Stimulated activated CD8-positive, alpha-beta memory T cell treated with anti-CD3 and anti-CD28 coated beads, Interleukin-12 subunit alpha, Interleukin-12 subunit beta, amount 100 ng/mL, for 24 hours (primary cell): ENCODE measurements around the gene CCDC102A.

Experiments used
- DNase-seq: peaks from one replicate; pipeline ENCODE4 v3.0.0-alpha.2; 2020; ENCODE audit errors: extremely low read depth

Gene CCDC102A

DNA sequence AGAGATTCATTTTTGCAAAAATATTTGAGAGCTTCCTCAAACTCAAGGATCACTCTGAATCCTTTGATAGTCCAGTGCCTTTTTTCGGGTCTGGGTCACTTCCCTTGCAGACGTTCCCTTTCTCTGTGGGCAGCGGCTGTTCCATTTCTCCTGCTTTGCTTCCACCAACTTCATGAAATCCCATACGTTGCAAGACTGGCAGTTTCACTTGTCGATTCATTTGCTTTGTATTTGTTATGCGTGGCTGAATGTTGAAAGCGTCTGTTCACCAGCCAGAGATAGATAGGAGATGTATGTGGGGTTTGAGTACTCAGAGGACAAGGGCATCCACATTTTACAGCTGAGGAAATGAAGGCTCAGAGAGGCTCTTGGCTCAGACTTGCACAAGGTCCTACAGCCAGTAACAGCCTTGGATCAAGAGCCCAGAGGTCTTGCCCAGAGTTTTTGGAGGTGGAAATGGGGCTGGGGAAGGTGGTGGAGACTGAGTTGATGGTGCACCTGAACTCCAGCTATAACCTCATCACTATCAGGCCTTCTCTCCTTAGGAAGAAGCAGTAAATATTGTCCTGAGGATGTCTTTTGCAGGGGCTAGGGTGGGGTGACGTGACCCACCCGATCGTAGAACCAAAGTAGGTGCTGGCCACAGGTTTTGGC, 1.3 kb upstream of the CCDC102A start:
- DNase-seq: no peak

DNA sequence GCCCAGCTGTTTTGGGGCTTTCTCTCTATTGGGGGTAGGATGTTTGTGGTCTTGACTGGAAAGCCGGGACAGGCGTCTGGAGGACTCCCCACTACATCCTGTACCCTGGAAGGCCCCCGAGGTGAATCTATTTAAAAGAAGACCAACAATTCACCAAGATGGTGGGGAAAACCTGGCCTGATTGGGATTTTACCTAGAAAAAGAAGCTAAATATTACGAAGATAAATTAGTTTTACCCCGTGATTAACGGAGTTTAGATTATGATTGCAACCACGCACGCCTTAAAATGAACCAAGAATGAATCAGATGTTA, 779 bp upstream of the CCDC102A start:
- DNase-seq: no peak

DNA sequence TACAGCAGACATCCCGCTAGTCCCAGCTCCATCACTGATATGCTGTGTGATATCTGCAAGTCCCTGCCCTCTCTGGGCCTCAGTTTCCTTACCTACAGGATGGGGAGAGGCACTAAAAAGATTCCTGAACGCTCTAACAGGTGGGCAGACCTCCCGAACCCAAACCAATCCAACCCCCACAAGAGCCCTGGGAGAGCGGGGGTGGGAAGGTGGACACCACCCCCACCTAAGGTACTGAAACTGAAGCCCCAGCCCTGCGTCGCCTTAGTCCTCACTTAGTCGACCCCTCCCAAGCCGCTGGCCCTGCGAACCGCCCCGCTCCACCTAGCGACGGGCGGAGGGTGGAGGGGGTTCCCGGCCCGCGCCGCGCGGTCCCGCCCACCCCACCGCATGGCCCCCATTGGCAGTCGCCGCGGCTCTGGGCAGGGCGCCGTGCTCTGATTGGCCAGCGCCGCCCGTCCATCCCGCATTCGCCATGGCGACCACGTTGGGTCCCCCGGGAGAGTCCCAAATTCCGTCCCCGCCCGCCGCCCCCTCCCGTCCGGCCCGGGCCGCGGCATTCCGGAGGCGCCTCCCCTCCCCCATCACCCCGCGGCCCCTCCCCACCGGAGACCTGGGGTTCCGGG, 578 bp downstream of the CCDC102A start:
- peak; percentile 89 for DNase-seq

DNA sequence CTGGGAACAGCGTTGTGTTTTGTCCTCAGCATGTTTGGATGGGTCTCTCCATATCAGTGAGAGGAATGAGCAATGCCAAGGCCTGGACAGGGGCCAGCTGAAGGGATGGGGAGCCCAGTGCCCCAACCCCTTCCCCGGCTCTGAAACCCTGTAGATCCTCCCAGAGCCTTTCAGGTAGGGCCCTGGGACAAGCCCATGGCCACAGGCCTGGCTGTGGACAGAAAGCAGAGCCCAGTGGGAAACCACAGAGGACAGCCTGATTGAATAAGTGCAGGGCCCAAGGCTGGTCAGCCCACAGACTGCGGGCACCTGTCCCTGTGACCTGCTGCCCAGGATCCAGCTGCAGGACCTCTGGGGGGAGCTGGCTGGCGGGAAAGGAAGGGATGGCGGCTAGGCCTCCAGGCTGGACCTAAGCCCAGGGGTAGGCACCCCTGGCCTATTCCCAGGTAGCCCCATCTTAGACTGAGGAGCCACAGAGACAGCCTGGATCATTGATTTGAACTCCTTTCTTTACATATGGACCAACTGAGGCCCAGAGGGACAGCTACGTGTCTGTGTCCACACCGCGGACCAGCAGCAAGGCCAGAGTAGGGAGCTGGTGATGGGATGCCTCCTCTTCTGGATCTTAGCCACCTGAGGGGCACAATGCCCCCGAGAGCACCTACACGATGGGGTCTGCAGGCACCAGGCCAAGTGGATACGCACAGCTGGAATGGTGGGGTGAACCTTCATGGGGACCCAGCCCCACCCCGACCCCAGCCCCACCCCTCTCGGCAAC, 1.3 kb downstream of the CCDC102A start:
- no peak for DNase-seq

DNA sequence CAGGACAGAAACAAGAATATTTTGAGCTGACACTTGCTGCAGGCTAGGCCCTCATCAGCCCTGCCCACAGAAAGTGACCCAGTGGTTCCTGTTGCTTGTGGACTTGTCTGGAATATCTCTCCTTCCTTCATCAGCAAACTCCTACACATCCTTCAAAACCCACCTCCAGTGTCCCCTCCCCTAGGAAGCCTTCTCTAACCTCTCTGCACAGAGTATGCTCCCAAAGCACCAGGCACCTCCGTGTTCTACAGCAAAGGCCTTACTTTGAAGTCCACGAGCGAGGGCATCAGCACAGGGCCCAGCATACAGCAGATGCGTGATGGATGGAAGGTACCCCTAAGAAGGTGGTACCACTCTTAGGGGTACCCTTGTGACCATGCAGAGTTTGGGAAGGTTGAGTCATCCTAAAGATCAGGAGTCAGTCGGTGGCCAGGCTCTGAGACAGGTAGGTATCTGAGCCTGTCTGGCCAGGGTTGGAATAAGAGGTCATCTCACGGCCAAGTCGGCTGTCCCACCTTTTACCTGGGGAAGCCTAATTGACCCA, 2.0 kb downstream of the CCDC102A start:
- no peak for DNase-seq

DNA sequence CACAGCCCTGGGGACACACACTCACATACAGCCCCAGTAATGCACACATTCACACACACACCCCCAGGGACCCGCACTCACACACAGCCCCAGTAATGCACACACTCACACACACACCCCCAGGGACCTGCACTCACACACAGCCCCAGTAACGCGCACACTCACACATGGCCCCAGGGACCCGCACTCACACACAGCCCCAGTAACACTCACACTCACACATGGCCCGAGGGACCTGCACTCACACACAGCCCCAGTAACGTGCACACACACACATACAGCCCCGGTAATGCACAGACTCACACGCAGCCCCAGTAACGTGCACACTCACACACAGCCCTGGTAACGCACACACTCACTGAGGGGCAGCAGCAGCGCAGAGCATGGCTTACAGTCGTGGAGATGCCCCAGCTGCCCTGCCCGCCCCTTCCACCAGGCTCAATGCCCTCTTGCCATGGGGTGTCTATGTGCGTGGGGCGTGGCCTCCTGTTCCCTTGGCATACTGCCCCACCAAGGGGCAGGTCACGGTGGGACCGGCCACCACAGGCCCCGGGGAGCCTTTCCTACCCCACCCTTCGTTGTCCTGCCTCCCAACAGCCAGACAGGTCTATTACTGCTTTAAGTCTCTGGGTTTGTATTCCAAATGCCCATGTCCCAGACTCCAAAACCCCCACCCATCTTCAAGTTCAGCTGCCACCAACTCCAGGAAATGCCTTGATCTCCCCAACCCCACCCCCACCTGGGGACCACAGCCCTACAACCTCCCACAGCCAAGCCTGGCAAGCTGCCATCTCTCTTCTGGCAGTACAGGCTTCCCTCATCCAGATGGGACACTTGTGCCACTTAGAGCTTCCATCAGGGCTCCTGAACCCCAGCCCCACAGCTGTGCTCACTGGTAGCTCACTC, 2.7 kb downstream of the CCDC102A start:
- DNase-seq: no peak

DNA sequence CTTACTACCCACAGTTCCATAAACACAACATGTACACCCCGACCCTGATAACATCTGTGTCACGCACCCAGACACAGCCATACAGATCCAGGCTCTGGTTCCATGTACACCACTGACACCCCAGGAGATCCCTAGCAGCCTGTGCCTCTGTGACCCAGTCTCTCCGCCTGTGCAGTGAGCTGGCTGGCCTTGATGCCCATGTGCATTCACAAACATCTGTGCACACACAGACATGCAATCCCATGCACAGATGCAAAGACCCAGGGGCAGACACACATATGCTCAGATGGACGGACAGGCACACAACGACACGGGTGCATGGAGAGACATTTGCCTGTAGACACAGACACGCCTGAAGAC, 4.1 kb downstream of the CCDC102A start:
- no peak for DNase-seq

DNA sequence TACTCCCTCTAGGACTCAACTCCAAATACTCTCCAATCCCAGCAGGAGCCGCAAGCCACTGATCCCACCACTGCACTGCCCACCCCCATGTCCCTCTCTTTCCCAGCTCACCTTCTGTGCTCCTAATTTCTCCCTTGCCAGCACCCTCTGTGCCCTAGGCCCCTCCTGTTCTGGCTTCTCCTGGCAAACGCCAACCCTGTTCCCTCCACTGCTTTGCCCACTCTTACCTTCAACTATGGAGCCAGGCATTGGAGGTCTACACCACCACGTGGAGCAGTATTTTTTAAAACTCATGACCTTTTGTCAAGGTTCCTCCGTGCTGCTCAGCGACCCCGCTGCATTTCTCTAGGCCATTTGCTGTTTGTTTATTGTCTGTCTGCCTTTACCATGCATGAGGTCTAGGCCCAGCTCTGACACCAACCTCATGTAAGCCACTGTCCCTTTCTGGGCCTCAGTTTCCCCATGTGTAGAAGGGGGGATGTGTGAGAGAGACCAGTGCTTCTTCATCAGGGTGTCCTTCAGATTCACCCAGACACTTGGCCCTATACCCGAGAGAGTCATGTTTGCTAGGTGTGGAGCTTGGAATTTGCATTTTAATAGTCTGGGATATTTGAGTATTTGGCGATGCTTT, 4.6 kb downstream of the CCDC102A start:
- DNase-seq: no peak

DNA sequence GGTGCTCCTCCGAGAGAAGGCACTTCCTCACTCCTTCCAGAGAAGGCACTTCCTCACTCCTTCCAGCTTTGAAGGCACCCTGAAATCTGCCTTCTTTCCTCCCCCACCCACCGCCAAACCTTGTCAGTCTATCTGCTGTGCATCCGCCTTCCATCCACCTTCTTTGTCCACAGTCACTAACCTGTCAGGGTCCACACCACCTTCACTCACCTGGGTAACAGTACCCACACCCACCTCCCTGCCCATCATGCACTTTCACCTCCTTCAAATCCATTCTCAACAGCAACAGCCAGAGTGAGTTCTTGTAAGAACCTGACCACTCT, 5.2 kb downstream of the CCDC102A start:
- no peak for DNase-seq

DNA sequence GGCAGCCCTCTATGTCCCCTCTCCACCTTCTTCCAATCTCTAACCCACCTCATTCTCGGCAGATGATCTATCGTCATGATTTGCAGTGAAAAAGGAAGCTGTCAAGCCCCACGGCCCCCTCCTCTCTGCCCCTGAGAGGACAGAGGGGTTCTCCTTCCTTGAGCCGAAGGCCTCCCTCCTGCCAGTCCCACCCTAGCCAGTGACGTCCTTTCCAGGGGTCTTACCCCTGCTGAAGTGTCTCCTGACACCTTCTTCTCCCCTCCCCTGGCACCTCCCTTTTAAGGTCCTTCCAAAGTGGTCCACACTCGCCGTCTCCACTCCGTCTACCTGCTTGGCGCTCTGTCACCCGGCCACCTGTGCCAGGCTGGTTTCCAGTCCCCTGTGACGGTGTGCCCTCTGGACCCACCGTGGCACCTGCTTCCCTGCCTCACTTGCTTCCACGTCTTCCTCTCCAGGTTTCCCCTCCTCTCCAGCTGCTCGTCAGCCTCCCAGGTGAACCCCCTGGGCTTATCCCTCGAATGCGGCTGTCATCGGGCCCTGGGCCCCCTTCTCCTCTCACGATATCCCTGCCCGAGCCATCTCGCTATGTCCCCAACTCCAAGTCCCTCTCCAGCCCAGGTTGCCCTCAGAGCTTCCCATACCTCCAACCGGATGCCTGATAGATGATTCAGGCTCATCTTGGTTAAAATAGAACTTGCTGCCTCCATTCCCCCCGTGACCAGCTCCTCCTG, 5.7 kb downstream of the CCDC102A start:
- no peak for DNase-seq

DNA sequence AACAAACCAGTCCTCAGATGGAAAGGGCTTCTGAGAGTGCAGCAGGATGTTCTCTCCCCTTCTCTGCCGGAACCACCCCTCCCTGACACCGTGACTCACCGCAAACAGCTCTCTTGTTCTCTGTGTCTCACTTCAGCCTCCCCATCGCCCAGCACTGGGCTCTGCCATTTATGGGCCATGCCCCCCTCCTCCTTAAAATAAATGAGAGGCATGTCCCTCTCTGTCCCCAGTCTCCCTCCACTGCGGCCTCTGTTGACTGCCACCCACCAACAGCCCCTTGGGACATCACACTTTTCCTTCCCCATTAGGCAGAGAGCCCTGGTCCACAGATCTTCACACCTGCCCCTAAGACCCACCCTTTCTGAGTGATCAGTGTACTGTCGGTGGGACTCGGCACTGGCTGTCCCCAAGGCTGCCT, 6.3 kb downstream of the CCDC102A start:
- peak; percentile 39 for DNase-seq

DNA sequence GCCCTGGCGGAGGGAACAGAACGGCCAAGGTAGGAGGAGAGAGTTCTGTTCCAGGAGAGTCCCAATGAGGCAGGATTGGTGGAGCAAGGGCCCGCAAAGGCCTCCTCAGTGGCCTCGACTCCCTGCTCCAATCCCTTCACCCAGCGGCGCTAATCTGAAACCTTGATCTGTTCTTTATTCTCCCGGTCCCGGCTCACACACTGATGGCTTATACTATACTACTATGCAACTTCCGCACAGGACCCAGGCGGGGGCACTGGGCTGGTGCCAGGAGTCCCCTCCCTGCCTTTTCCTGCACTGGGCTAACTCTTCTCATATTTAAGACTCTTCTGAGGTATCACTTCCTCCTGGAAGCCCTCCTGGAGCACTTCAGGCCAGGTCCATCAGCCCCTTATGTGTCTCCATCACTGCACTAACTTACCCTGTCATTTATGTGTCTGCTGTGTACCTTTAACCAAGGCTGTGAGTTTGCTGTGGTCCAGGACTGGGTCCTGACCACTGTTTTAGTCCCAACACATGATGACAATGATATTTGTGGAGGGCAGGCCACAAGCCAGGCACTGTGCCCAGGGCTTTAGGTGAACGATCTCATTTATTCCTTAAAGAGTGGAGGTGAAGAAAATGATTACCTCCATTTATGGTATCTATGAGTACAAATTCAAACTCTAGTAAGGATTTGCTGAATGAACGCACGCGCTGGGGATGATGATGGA, 6.8 kb downstream of the CCDC102A start:
- no peak for DNase-seq

DNA sequence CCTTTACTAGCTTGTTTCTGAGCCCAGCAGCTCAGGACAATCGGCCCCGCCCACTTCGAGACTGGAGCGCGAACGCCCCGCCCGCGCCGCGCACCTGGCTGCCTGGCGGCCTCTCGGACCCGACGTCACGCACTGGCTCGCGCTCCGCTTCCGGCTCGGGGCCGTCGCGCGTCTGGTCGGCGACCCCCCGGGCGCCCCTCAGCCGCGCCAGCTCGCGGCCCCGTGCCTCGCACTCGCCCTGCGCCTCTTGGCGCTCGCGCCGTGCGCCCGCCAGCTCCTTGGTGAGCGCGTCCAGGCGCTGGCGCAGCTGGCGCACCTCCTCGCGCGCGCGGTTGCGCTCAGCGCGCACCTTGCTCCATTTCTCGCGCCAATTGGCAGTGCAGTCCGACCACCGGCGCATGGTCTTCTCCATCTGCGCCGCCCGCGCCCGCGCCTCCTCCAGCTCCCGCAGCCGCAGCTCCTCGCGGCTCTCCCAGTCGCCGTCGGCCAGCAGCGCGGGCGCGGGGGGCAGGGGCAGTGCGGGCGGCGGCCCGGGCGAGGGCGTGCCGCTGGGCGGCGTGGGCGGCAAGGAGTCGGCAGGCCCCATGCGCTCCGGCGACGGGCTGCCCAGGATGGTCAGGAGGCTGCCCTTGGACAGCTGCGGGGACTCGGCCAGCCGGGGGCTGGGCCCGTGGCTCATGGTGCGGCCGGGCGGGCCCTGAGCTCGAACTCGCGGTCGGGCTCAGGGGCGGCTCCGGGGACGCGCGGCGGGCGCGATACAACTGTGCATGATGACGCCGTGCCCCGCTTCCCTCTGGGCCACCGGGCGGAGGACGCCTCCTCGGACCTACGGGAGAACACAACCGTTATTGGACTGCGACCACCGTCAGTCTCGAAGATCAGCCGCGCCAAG, 7.6 kb downstream of the CCDC102A start:
- no peak for DNase-seq

DNA sequence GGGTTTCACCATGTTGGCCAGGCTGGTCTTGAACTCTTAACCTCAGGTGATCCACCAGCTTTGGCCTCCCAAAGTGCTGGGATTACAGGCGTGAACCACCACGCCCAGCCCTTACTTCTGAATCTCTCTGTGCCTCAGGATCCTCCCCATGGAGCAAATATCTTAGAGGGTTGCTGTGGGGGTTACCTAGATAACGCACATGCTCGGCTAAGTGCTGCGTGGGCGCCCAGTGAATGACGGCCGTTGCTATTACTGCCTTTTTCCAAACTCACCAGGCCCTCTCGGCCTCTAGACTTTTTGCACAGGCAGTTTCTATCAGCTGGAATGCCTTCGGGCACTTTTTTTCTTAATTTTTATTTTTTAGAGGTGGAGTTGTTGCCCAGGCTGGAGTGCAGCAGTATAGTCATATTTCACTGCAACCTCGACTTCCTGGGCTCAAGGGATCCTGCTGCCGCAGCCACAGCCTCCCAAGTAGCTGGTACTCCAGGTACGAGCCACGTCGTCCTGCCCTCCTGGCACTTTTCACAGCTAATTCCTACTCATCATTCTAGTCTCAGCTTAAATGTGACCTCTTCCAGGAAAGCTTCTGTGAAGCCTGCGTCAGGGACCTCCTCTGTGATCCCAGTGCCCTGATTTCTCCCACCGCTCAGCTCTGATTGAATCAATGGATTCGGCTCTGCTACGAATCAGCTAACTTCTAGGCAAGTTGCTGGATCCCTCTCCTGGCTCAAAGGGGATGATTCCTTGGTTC, 8.6 kb downstream of the CCDC102A start:
- DNase-seq: no peak

DNA sequence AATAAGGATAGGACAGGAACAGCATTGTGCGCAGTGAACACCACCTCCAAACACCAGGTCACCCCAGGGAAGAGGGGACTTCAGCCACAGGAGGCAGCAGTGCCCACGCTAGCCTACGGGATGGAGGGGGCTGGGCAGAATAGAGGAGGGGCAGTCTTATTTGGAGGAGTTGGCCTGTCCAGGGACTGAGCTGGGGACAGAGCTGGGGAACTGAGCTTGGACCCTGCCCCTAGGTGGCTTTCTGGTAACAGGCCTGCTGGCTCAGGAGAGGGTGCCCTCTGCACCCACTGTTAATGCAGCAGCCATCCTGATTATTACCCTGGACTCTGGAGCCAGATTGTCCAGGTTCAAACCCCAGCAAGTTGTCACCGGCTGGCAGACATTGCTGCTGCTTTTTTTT, 9.3 kb downstream of the CCDC102A start:
- DNase-seq: no peak

DNA sequence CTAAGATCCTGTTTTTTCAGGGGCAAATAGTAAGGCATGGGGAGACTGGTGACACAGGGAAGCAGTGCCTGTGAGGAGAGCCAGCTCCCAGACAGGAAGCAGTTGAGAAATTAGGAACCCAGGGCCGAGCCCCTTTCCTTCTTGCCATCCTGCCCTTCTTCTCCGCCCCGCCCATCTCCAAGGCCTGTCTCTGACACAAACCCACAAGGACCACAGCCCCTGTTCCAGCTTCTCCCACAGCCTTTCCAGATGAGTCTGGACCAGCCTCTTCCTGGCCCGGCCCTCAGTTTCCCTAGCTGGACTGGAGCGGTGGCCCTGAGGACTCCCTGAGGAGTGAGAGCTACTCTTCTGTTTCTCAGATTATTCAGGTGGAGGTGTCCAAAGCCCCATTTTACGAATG, 9.9 kb downstream of the CCDC102A start:
- no peak for DNase-seq

DNA sequence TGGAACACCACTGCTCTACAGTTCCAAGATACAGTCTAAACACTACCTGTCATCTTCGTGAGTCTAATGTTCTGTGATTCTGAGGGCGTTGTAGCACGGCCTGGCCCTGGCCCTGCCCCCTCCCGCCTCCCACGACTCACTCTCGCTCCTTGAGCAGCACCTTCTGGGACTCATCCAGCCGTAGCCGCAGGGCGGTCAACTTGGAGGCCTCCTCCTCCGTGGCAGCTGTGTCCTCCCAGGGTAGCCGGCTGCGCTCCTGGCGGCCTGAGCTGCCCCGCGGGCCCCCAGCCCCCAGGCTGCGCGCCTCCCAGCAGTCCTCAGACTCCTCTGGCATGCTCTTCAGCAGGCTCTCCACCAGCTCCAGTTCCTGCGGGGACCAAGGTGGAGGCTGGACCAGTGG, 10.6 kb downstream of the CCDC102A start:
- DNase-seq: no peak

DNA sequence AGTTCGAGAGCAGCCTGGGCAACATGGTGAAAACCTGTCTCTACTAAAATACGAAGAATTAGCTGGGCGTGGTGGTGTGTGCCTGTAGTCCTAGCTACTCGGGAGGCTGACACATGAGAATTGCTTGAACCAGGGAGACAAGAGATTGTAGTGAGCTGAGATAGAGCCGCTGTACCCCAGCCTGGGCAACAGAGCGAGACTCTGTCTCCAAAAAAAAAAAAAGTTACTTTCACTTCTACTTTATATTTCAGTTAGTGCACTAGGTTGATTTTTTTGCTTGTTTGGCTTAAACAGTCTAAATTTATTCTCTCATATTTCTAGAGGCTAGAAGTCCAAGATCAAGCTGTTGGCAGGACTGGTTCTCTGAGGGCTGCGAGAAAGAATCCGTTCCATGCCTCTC, 13.4 kb downstream of the CCDC102A start:
- no peak for DNase-seq
